RWPE2 (cell line): ENCODE results near the gene ITPRIPL2.

ENCODE experiments used
- ATAC-seq: fragments of 200-7000 bp; cut with Tn5 transposase; 3 replicates; pipeline ENCODE4 v1.9.1; 2021; ENCODE audit warnings: low read depth
- DNase-seq: peaks from one replicate; pipeline ENCODE4 v3.0.0-alpha.2; 2020; ENCODE audit warnings: low spot score
- H3K27ac ChIP-seq: fragments of 450-650 bp; 2 replicates; pipeline ENCODE4 v1.5.1; 2017; ENCODE audit warnings: mild to moderate bottlenecking; ENCODE audit not compliant: poor library complexity, severe bottlenecking
- H3K27me3 ChIP-seq: fragments of 250-450 bp; sonication (Bioruptor Pico); 2 replicates; pipeline ENCODE4 v1.5.1; 2021; ENCODE audit warnings: mild to moderate bottlenecking, moderate library complexity; ENCODE audit not compliant: insufficient read depth, poor library complexity, severe bottlenecking
- H3K36me3 ChIP-seq: fragments of 250-450 bp; sonication (Bioruptor Pico); 2 replicates; pipeline ENCODE4 v1.5.1; 2020; ENCODE audit warnings: low read depth, mild to moderate bottlenecking, moderate library complexity
- H3K4me1 ChIP-seq: fragments of 250-450 bp; sonication (Bioruptor Pico); 2 replicates; pipeline ENCODE4 v1.5.1; 2021; ENCODE audit warnings: mild to moderate bottlenecking, moderate library complexity; ENCODE audit not compliant: insufficient read depth, poor library complexity, severe bottlenecking
- H3K4me3 ChIP-seq: fragments of 250-450 bp; sonication (Bioruptor Pico); 2 replicates; pipeline ENCODE4 v1.5.1; 2021; ENCODE audit warnings: mild to moderate bottlenecking, moderate library complexity; ENCODE audit not compliant: severe bottlenecking
- H3K9me3 ChIP-seq: fragments of 250-450 bp; sonication (Bioruptor Pico); 2 replicates; pipeline ENCODE4 v1.5.1; 2021; ENCODE audit warnings: mild to moderate bottlenecking, moderate library complexity; ENCODE audit not compliant: severe bottlenecking
- TF ChIP-seq, protein P1 (sequence below): fragments of 450-650 bp; IDR thresholded peaks from one replicate; pipeline ENCODE4 v1.5.1; 2017; ENCODE audit warnings: mild to moderate bottlenecking, moderate library complexity; ENCODE audit not compliant: poor library complexity, severe bottlenecking

ITPRIPL2 gene

DNA sequence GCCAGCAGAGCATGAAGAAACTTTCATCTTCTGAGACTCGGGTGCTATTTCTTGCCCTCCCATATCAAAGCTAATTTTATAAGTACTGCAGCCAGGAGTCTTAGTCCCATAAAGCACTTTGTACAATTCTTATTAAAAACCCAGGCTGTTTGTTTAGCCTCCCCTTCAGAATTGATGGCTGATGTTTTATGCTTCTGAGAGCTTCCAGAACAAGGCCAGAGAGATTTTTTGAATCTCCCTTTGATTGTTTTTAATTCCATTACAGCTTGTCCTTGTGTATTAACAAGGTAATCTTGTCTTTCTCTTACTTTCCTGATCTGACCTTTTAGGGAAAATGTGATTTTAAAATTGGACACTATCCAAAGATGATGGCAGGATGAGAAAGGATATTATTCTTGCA lies 30.1 kb upstream of the ITPRIPL2 start:
- TF ChIP-seq, protein P1, sequence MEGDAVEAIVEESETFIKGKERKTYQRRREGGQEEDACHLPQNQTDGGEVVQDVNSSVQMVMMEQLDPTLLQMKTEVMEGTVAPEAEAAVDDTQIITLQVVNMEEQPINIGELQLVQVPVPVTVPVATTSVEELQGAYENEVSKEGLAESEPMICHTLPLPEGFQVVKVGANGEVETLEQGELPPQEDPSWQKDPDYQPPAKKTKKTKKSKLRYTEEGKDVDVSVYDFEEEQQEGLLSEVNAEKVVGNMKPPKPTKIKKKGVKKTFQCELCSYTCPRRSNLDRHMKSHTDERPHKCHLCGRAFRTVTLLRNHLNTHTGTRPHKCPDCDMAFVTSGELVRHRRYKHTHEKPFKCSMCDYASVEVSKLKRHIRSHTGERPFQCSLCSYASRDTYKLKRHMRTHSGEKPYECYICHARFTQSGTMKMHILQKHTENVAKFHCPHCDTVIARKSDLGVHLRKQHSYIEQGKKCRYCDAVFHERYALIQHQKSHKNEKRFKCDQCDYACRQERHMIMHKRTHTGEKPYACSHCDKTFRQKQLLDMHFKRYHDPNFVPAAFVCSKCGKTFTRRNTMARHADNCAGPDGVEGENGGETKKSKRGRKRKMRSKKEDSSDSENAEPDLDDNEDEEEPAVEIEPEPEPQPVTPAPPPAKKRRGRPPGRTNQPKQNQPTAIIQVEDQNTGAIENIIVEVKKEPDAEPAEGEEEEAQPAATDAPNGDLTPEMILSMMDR, result no peak
- H3K36me3 ChIP-seq, result peaks cover 13% of the 10 kb centered on the region
- H3K4me3 ChIP-seq, result no peak overlapping the region
- no peak for DNase-seq
- H3K4me1 ChIP-seq, result no peaks in the 10 kb centered on the region
- no peak for ATAC-seq
- H3K27me3 ChIP-seq, result no peaks in the 10 kb centered on the region
- H3K9me3 ChIP-seq, result no peaks in the 10 kb centered on the region
- H3K27ac ChIP-seq, result no peak overlapping the region

DNA sequence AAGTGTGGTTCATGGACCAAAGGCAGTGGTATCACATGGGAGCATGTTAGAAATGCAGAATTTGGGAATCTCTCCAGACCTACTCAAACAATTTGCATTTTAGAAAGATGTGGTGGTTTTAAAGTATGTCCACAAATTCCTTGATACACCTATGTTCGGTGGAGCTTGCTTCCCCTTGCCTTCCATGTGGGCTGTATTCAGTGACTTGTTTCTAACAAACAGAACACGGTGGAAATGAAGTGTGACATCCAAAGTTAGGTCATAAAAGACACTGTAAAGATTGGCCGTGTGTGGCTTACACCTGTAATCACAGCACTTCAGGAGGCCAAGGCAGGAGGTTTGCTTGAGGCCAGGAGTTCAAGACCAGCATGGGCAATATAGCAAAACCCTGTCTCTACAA lies 29.6 kb upstream of the ITPRIPL2 start:
- no peaks in the 10 kb centered on the region for H3K27me3 ChIP-seq
- no peaks in the 10 kb centered on the region for H3K9me3 ChIP-seq
- DNase-seq (no peak), ATAC-seq (no peak)
- H3K36me3 ChIP-seq, result peaks cover 9% of the 10 kb centered on the region; the same call in 1 of the 2 replicates
- H3K4me1 ChIP-seq, result no peaks in the 10 kb centered on the region
- H3K27ac ChIP-seq, result no peak overlapping the region
- H3K4me3 ChIP-seq, result no peak overlapping the region
- TF ChIP-seq, protein P1, result no peak

GRCh38 chr16:19084879-19085278 lies 28.9 kb upstream of the ITPRIPL2 start:
- Histone ChIP-seq H3K27ac (no peak overlapping the region), H3K4me3 (no peak overlapping the region), H3K27me3 (no peaks in the 10 kb centered on the region), H3K9me3 (no peaks in the 10 kb centered on the region), H3K36me3 (peaks cover 7% of the 10 kb centered on the region; the same call in 1 of the 2 replicates), H3K4me1 (no peaks in the 10 kb centered on the region)
- ATAC-seq (no peak), DNase-seq (no peak)
- TF ChIP-seq, protein P1, result no peak

- Histone ChIP-seq H3K4me3 (no peak overlapping the region), H3K27me3 (no peaks in the 10 kb centered on the region), H3K36me3 (peaks cover 7% of the 10 kb centered on the region; the same call in 1 of the 2 replicates), H3K9me3 (no peaks in the 10 kb centered on the region), H3K27ac (no peak overlapping the region), H3K4me1 (no peaks in the 10 kb centered on the region)
- no peak for ATAC-seq
- TF ChIP-seq, protein P1, result no peak
- DNase-seq, result no peak
Observed at GRCh38 chr16:19085679-19086200, 28.0 kb upstream of the ITPRIPL2 start.
